ENCODE data around the gene RNF223. TPM values are rescaled to one million over a fixed set of nuclear protein-coding genes. Genes with fewer than 3 reads are reported as not detected.

RNF223 gene
- total RNA-seq, 4 donors from 2014 or later = not detected

GRCh38 chr1:1023700-1024099, 50.4 kb downstream of the RNF223 start:
- no peak overlapping the region for H3K4me3 ChIP-seq
- no peaks in the 10 kb centered on the region for H3K9me3 ChIP-seq
- no peaks in the 10 kb centered on the region for H3K36me3 ChIP-seq
- no peak for DNase-seq (ENCODE audit: low spot score in 2 of 2)
- no peaks in the 10 kb centered on the region for H3K27me3 ChIP-seq
- TF ChIP-seq EP300 (IDR thresholded peaks at IDR 0.05) (no peak), CTCF (IDR thresholded peaks at IDR 0.05) (no peak), POLR2A (IDR thresholded peaks at IDR 0.05) (no peak)
- H3K27ac ChIP-seq = no peak overlapping the region
- 68 to 70% methylated on average over 12 to 13 of the region's 13 CpGs for WGBS, 2 donors
- peaks cover 0 to 50% (median 18%) of the 10 kb centered on the region in 4 donors for H3K4me1 ChIP-seq

DNA sequence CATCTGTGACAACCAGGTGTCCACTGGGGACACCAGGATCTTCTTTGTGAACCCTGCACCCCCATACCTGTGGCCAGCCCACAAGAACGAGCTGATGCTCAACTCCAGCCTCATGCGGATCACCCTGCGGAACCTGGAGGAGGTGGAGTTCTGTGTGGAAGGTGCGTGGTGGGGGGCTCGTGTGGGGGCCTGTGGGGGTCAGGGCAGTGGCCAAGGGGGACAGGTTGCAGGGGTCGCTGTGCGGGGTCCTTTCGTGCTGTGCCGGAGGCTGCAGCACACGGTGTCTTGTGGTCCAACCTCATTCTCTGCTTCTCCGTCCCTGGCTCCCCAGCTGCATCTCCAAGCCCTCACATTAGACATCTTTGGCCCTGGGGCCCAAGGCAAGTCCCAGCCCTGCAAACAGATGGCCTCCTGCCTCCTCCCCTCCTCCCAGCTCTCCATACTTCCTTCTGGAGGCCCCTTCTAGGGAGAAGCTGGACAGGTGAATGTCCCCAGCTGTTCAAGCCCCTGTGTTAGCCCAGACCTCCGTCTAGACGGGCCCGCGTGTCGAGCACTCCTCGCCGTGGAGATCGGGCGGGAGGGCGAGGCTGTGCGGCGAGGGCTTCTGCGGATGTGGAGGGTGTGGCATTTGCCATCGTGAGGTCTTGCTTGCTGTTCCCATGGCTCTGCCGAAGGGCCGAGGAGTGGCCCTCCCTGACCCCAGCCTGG, 51.6 kb downstream of the RNF223 start:
- WGBS, 2 donors = 87 to 92% methylated on average over 27 of the region's 27 CpGs
- H3K4me1 ChIP-seq = peaks cover 0 to 53% (median 18%) of the 10 kb centered on the region in 4 donors
- no peaks in the 10 kb centered on the region for H3K9me3 ChIP-seq
- no peaks in the 10 kb centered on the region for H3K27me3 ChIP-seq
- no peak for DNase-seq (ENCODE audit: low spot score in 2 of 2)
- H3K36me3 ChIP-seq = no peaks in the 10 kb centered on the region
- no peak overlapping the region for H3K4me3 ChIP-seq
- TF ChIP-seq EP300 (IDR thresholded peaks at IDR 0.05) (no peak), POLR2A (IDR thresholded peaks at IDR 0.05) (no peak), CTCF (IDR thresholded peaks at IDR 0.05) (no peak)
- H3K27ac ChIP-seq = no peak overlapping the region

DNA sequence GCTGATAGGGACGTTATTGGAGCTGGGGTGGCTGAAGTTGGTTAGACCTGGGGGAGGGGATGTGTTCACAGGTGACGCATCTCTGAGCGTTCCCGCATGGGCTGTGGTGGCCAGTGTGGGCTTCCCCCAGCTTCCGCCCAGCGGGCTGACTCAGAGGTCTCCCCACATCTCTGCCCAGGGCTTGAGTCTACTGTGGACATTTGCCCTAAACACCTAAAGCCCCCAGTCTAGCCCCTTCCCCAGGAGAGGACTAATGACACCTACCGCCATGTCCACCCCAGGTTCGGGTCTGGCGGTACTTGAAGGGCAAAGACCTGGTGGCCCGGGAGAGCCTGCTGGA, 52.2 kb downstream of the RNF223 start:
- TF ChIP-seq CTCF (IDR thresholded peaks at IDR 0.05) (no peak), POLR2A (IDR thresholded peaks at IDR 0.05) (no peak)
- Histone ChIP-seq H3K4me1 (peaks cover 0 to 53% (median 18%) of the 10 kb centered on the region in 4 donors), H3K4me3 (no peak overlapping the region), H3K36me3 (no peaks in the 10 kb centered on the region), H3K27me3 (no peaks in the 10 kb centered on the region), H3K27ac (no peak overlapping the region), H3K9me3 (no peaks in the 10 kb centered on the region)
- WGBS, 2 donors = 86 to 94% methylated on average over 5 to 10 of the region's 10 CpGs
- DNase-seq (ENCODE audit: low spot score in 2 of 2) = no peak

GRCh38 chr1:1021010-1021919, 52.8 kb downstream of the RNF223 start:
- Histone ChIP-seq H3K27me3 (no peaks in the 10 kb centered on the region), H3K4me1 (peaks cover 0 to 53% (median 18%) of the 10 kb centered on the region in 4 donors), H3K27ac (peak overlapping the region in 1 of 4 donors; percentile 96), H3K36me3 (no peaks in the 10 kb centered on the region), H3K9me3 (no peaks in the 10 kb centered on the region), H3K4me3 (peak overlapping the region; percentile 7 to 94 (median 72))
- 27 to 28% methylated on average over 24 to 28 of the region's 33 CpGs for WGBS, 2 donors
- DNase-seq (ENCODE audit: low spot score in 2 of 2) = no peak
- TF ChIP-seq CTCF (IDR thresholded peaks at IDR 0.05) = no peak
- TF ChIP-seq POLR2A (IDR thresholded peaks at IDR 0.05) = no peak
- TF ChIP-seq EP300 (IDR thresholded peaks at IDR 0.05) = no peak

Other genes with a start within 250 kb of the RNF223 start
- gene SAMD11, start 150.4 kb downstream of the RNF223 start, total RNA-seq = 10 to 100 TPM in 2 of 4 donors, 1 to 10 TPM in 2; 2.6 to 15.9 (median 11.5) TPM
- gene NOC2L, start 115.0 kb downstream of the RNF223 start, total RNA-seq = 10 to 100 TPM; 28.2 to 54.0 (median 46.4) TPM
- 10 to 100 TPM in 3 of 4 donors, 1 to 10 TPM in 1; 4.2 to 19.2 (median 11.9) TPM for gene KLHL17, start 113.7 kb downstream of the RNF223 start, total RNA-seq
- 1 to 10 TPM in 1 of 4 donors, under 1 TPM in 1, not detected in 2; 0.21 to 2.4 TPM for gene PLEKHN1, start 107.8 kb downstream of the RNF223 start, total RNA-seq
- gene PERM1, start 92.2 kb downstream of the RNF223 start, total RNA-seq = under 1 TPM in 2 of 4 donors, not detected in 2; 0.22 to 0.78 TPM
- gene HES4, start 74.2 kb downstream of the RNF223 start, total RNA-seq = 10 to 100 TPM; 26.9 to 70.8 (median 58.7) TPM
- gene ISG15, start 60.8 kb downstream of the RNF223 start, total RNA-seq = 10 to 100 TPM; 29.1 to 65.4 (median 48.7) TPM
- gene AGRN, start 54.2 kb downstream of the RNF223 start, total RNA-seq = 10 to 100 TPM; 10.9 to 35.7 (median 20.6) TPM
- gene C1orf159, start 41.8 kb upstream of the RNF223 start, total RNA-seq = 10 to 100 TPM; 18.4 to 29.4 (median 23.1) TPM
- not detected for gene TTLL10, start 99.6 kb upstream of the RNF223 start, total RNA-seq
- gene TNFRSF18, start 132.3 kb upstream of the RNF223 start, total RNA-seq = under 1 TPM in 1 of 4 donors, not detected in 3; 0.44 TPM
- gene TNFRSF4, start 139.8 kb upstream of the RNF223 start, total RNA-seq = 1 to 10 TPM in 2 of 4 donors, under 1 TPM in 2; 0.39 to 3.7 (median 0.97) TPM
- gene SDF4, start 157.7 kb upstream of the RNF223 start, total RNA-seq = 100 to 1,000 TPM in 3 of 4 donors, 10 to 100 TPM in 1; 93.3 to 170 (median 110) TPM
- 10 to 100 TPM; 13.3 to 24.0 (median 21.4) TPM for gene B3GALT6, start 157.9 kb upstream of the RNF223 start, total RNA-seq
- 1 to 10 TPM in 3 of 4 donors, under 1 TPM in 1; 0.84 to 3.0 (median 1.8) TPM for gene C1QTNF12, start 172.4 kb upstream of the RNF223 start, total RNA-seq
- 10 to 100 TPM; 42.2 to 61.0 (median 53.5) TPM for gene UBE2J2, start 199.5 kb upstream of the RNF223 start, total RNA-seq
- gene SCNN1D, start 206.1 kb upstream of the RNF223 start, total RNA-seq = 10 to 100 TPM in 2 of 4 donors, 1 to 10 TPM in 2; 5.4 to 14.9 (median 9.8) TPM
- gene ACAP3, start 233.6 kb upstream of the RNF223 start, total RNA-seq = 100 to 1,000 TPM in 1 of 4 donors, 10 to 100 TPM in 3; 34.3 to 125 (median 69.6) TPM
- gene PUSL1, start 234.3 kb upstream of the RNF223 start, total RNA-seq = 10 to 100 TPM; 17.5 to 22.2 (median 19.7) TPM

Data from tibial nerve (tissue), 4 donors.